ENCODE data around the gene PRMT6.
"Not testable (repeated sequence)": the region's sequence is repeated elsewhere in the genome, so short reads cannot be mapped to it uniquely, and the experiment has no call there.

Gene PRMT6

GRCh38 chr1:107073493-107073892 is 17.0 kb downstream of the PRMT6 start:
- no peak overlapping the region for H3K4me3 ChIP-seq (ENCODE audit: low read depth, low read length)
- no peak for DNase-seq (ENCODE audit: low read depth)
- TF ChIP-seq, protein P1, sequence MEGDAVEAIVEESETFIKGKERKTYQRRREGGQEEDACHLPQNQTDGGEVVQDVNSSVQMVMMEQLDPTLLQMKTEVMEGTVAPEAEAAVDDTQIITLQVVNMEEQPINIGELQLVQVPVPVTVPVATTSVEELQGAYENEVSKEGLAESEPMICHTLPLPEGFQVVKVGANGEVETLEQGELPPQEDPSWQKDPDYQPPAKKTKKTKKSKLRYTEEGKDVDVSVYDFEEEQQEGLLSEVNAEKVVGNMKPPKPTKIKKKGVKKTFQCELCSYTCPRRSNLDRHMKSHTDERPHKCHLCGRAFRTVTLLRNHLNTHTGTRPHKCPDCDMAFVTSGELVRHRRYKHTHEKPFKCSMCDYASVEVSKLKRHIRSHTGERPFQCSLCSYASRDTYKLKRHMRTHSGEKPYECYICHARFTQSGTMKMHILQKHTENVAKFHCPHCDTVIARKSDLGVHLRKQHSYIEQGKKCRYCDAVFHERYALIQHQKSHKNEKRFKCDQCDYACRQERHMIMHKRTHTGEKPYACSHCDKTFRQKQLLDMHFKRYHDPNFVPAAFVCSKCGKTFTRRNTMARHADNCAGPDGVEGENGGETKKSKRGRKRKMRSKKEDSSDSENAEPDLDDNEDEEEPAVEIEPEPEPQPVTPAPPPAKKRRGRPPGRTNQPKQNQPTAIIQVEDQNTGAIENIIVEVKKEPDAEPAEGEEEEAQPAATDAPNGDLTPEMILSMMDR (IDR thresholded peaks at IDR 0.05; ENCODE audit: insufficient read depth, low read depth, low read length, missing control alignments) = no peak

- TF ChIP-seq, protein P1 (IDR thresholded peaks at IDR 0.05; ENCODE audit: insufficient read depth, low read depth, low read length, missing control alignments) = no peak
- DNase-seq (ENCODE audit: low read depth) = no peak
- H3K4me3 ChIP-seq (ENCODE audit: low read depth, low read length) = no peak overlapping the region
Observed at GRCh38 chr1:107076841-107077240, 20.4 kb downstream of the PRMT6 start.

DNA sequence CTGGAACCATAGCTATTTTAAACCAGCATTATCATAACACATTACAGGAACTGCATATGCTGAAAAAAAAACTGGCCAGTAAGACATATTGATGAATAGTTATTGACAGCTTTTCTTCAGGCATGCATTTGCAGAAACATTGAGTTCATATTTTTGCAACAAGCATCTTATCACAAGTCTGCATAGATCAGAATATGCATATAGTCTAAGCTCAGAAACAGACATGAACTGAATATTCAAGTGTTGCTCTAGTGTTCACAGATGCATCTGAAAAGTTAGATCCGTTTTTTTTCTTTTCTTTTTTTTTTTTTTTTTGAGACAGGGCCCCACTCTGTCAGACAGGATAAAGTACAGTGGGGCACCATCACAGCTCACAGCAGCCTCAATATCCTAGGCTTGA is 22.8 kb downstream of the PRMT6 start:
- no peak overlapping the region for H3K4me3 ChIP-seq (ENCODE audit: low read depth, low read length)
- TF ChIP-seq, protein P1 (IDR thresholded peaks at IDR 0.05; ENCODE audit: insufficient read depth, low read depth, low read length, missing control alignments) = no peak
- DNase-seq (ENCODE audit: low read depth) = no peak

GRCh38 chr1:107081102-107081501 is 24.6 kb downstream of the PRMT6 start:
- TF ChIP-seq, protein P1 (IDR thresholded peaks at IDR 0.05; ENCODE audit: insufficient read depth, low read depth, low read length, missing control alignments) = no peak
- no peak overlapping the region for H3K4me3 ChIP-seq (ENCODE audit: low read depth, low read length)
- DNase-seq (ENCODE audit: low read depth) = no peak

GRCh38 chr1:107091418-107091817 is 34.9 kb downstream of the PRMT6 start:
- no peak for DNase-seq (ENCODE audit: low read depth)
- no peak overlapping the region for H3K4me3 ChIP-seq (ENCODE audit: low read depth, low read length)
- TF ChIP-seq, protein P1 (IDR thresholded peaks at IDR 0.05; ENCODE audit: insufficient read depth, low read depth, low read length, missing control alignments) = no peak

DNA sequence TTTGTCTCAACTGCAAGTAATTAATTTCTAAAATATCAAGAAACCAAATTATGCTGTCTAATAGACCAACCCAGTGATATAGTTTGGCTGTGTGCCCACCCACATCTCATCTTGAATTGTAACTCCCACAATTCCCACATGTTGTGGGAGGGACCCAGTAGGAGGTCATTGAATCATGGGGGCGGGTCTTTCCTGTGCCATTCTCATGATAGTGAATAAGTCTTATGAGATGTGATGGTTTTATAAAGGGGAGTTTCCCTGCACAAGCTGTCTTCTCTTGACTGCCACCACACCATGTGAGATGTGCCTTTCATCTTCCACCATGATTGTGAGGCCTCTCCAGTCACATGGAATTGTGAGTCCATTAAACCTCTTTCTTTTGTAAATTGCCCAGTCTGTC is 36.9 kb downstream of the PRMT6 start:
- H3K4me3 ChIP-seq (ENCODE audit: low read depth, low read length) = not testable (repeated sequence)

DNA sequence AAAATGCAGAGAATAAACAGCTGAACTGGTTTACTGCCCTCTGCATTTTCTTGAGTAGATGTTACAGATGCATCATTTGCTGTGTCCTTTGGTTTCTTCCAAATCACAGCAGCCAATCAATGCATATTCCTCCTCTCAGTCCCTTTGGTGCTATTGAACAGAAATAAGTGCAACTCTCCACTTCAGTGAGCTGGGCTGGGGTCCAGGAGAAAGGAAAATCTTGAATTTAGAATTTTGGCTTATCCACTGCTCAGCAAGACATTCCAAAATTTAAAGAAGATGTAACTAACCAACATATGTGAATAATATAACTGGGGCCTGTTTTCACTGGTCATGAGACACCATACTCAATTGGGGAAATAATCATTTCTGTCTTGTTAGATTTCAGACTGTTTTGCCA is 39.2 kb downstream of the PRMT6 start:
- DNase-seq (ENCODE audit: low read depth) = no peak
- TF ChIP-seq, protein P1 (IDR thresholded peaks at IDR 0.05; ENCODE audit: insufficient read depth, low read depth, low read length, missing control alignments) = no peak
- H3K4me3 ChIP-seq (ENCODE audit: low read depth, low read length) = no peak overlapping the region

More for the DNA sequence above, 36.9 kb downstream of the PRMT6 start:
- not testable (repeated sequence) for DNase-seq (ENCODE audit: low read depth)
